Measurements from ENCODE around the gene NCDN. TPM values are rescaled to one million over a fixed set of nuclear protein-coding genes. Genes with fewer than 3 reads are reported as not detected.

NCDN gene
- total and polyA plus RNA-seq, 5 experiments from 2014 or later = 11.7 to 25.6 (median 18.1) TPM

DNA sequence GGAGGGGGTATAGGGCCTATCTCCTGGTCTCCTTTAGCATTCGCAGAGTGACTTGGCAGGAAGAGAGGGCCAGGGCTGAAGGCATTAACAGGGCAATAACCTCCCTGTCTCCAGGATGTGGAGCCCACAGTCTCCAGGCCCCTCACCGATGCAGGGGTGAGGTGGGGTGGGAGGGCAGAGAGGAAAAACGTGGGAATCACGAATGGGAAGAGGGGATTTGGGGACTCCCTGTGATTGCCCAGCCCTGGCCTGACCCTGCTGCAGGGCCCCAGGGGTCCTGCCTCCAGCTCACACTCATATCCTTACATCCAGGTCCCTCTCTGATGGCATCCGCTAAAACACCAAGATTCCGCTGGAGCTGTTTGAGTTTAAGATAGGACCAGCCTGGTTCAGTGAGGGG lies 30.1 kb downstream of the NCDN start:
- DNase-seq = no peak
- POLR2A ChIA-PET = no interaction called here
- no peak overlapping the region for H3K27ac Mint-ChIP-seq
- no peak for ATAC-seq
- peaks cover 0 to 7% (median 5%) of the 10 kb centered on the region in 3 donors for H3K36me3 Mint-ChIP-seq
- no peaks in the 10 kb centered on the region for H3K27me3 Mint-ChIP-seq
- H3K4me3 Mint-ChIP-seq = no peak overlapping the region
- no peaks in the 10 kb centered on the region for H3K9me3 Mint-ChIP-seq
- H3K4me1 Mint-ChIP-seq = peaks cover 2 to 10% (median 4%) of the 10 kb centered on the region in 4 donors

GRCh38 chr1:35588197-35588910 lies 30.8 kb downstream of the NCDN start:
- Mint-ChIP-seq H3K36me3 (peaks cover 0 to 5% (median 5%) of the 10 kb centered on the region in 3 donors), H3K4me3 (no peak overlapping the region), H3K27me3 (no peaks in the 10 kb centered on the region), H3K9me3 (no peaks in the 10 kb centered on the region), H3K27ac (peak overlapping the region in 1 of 10 donors; percentile 8), H3K4me1 (peaks cover 6 to 12% (median 9%) of the 10 kb centered on the region in 4 donors)
- POLR2A ChIA-PET = no interaction called here
- DNase-seq (no peak), ATAC-seq (no peak)

- Mint-ChIP-seq H3K4me3 (no peak overlapping the region), H3K27ac (peak overlapping the region in 4 of 10 donors; percentile 9 to 90 (median 47)), H3K27me3 (no peaks in the 10 kb centered on the region), H3K9me3 (no peaks in the 10 kb centered on the region), H3K4me1 (peaks cover 6 to 13% (median 10%) of the 10 kb centered on the region in 4 donors), H3K36me3 (peaks cover 0 to 5% (median 5%) of the 10 kb centered on the region in 3 donors)
- ATAC-seq (no peak), DNase-seq (no peak)
- POLR2A ChIA-PET = interaction anchor here (0.5 kb wide), 1 partner anchor 127 kb away, joined by 3 read pairs; no protein-coding TSS in a partner anchor
These were observed 32.2 kb downstream of the NCDN start for GRCh38 chr1:35589516-35590427.

GRCh38 chr1:35590476-35591040 lies 33.0 kb downstream of the NCDN start:
- ATAC-seq = no peak
- no peaks in the 10 kb centered on the region for H3K9me3 Mint-ChIP-seq
- H3K4me3 Mint-ChIP-seq = no peak overlapping the region
- POLR2A ChIA-PET = no interaction called here
- H3K27ac Mint-ChIP-seq = no peak overlapping the region
- H3K36me3 Mint-ChIP-seq = peaks cover 0 to 5% (median 5%) of the 10 kb centered on the region in 3 donors
- no peaks in the 10 kb centered on the region for H3K27me3 Mint-ChIP-seq
- H3K4me1 Mint-ChIP-seq = peaks cover 6 to 13% (median 10%) of the 10 kb centered on the region in 4 donors
- no peak for DNase-seq

GRCh38 chr1:35591211-35591610 lies 33.6 kb downstream of the NCDN start:
- Mint-ChIP-seq H3K9me3 (no peaks in the 10 kb centered on the region), H3K27ac (peak overlapping the region in 3 of 10 donors; percentile 52 to 81 (median 77)), H3K4me1 (peaks cover 6 to 13% (median 10%) of the 10 kb centered on the region in 4 donors), H3K27me3 (no peaks in the 10 kb centered on the region), H3K4me3 (peak overlapping the region in 1 of 10 donors; percentile 12), H3K36me3 (peaks cover 0 to 5% (median 5%) of the 10 kb centered on the region in 3 donors)
- POLR2A ChIA-PET = no interaction called here
- no peak for DNase-seq
- no peak for ATAC-seq

- POLR2A ChIA-PET = no interaction called here
- no peak overlapping the region for H3K4me3 Mint-ChIP-seq
- peaks cover 6 to 17% (median 12%) of the 10 kb centered on the region in 4 donors for H3K4me1 Mint-ChIP-seq
- H3K36me3 Mint-ChIP-seq = peaks cover 0 to 7% (median 5%) of the 10 kb centered on the region in 3 donors
- H3K9me3 Mint-ChIP-seq = no peaks in the 10 kb centered on the region
- DNase-seq (no peak), ATAC-seq (peak in 1 of 2 donors; percentile 35)
- H3K27me3 Mint-ChIP-seq = no peaks in the 10 kb centered on the region
- peak overlapping the region in 8 of 10 donors; percentile 6 to 63 (median 29) for H3K27ac Mint-ChIP-seq
These were observed 35.6 kb downstream of the NCDN start for GRCh38 chr1:35592991-35593769.

DNA sequence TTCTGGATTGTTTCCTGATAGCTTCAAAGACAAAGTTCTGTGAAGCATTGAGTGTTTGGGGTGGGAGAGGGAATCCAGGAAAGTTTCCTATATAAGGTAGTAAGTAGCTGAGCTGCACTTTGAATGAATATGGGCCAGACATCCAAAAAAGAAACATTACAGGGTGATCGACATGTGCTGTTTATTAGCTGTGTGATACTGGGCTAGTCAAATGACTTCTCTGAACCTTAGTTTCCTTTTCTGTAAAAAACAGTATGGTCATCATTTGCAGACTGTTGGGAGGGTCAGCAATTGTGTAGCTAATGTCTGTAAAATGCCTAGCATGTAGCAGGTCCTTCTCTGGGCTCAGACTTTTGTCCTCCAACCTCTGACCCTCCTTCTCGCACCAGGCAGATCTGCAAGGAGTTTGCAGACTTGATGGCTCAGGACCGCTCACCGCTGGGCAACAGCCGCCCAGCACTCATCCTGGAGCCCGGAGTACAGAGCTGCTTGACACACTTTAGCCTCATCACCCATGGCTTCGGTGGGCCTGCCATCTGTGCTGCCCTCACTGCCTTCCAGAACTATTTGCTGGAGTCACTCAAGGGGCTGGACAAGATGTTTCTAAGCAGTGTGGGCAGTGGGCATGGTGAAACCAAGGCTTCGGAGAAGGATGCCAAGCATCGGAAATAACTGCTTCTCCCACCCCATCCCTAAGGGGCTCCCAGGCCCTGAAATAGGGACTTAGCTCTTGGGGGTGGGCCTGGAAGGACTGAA lies 36.6 kb downstream of the NCDN start:
- Mint-ChIP-seq H3K4me1 (peaks cover 6 to 15% (median 12%) of the 10 kb centered on the region in 4 donors), H3K4me3 (no peak overlapping the region)

DNA sequence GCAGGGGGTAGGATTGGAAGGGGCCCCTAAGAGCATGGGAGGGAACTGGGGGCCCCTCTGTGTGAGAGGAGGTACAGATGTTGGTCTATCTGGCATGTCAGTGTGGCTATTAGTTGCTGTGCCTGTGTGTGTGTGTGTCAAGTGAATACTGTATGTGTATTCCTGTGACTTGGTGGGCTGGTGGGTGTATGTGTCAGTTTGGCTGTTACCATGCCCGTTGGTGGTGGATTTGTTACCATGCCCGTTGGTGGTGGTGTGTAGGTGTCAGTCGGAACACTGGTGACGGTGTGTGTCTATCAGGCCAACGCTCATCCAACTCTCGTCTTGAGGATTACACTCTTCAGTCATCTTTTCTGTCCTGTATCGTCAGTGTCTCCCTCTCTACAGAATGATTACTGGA lies 38.1 kb downstream of the NCDN start:
- Mint-ChIP-seq H3K9me3 (no peaks in the 10 kb centered on the region), H3K4me3 (no peak overlapping the region), H3K4me1 (peaks cover 6 to 15% (median 10%) of the 10 kb centered on the region in 4 donors), H3K27me3 (no peaks in the 10 kb centered on the region), H3K27ac (peak overlapping the region in 3 of 10 donors; percentile 21 to 47 (median 30)), H3K36me3 (peaks cover 0 to 20% (median 5%) of the 10 kb centered on the region in 3 donors)
- DNase-seq (no peak), ATAC-seq (no peak)
- POLR2A ChIA-PET = no interaction called here

More for the DNA sequence above, 36.6 kb downstream of the NCDN start:
- no peak for ATAC-seq
- POLR2A ChIA-PET = no interaction called here
- Mint-ChIP-seq H3K9me3 (no peaks in the 10 kb centered on the region), H3K27ac (peak overlapping the region in 3 of 10 donors; percentile 2 to 83 (median 67)), H3K36me3 (peaks cover 0 to 11% (median 5%) of the 10 kb centered on the region in 3 donors), H3K27me3 (no peaks in the 10 kb centered on the region)
- DNase-seq = no peak

- Mint-ChIP-seq H3K27me3 (no peaks in the 10 kb centered on the region), H3K9me3 (no peaks in the 10 kb centered on the region), H3K4me3 (no peak overlapping the region), H3K36me3 (peaks cover 0 to 29% (median under 1%) of the 10 kb centered on the region in 3 donors), H3K27ac (no peak overlapping the region), H3K4me1 (peaks cover 2 to 10% (median 5%) of the 10 kb centered on the region in 4 donors)
- DNase-seq (no peak), ATAC-seq (no peak)
- POLR2A ChIA-PET = no interaction called here
These were observed 40.3 kb downstream of the NCDN start for GRCh38 chr1:35597870-35598269.

DNA sequence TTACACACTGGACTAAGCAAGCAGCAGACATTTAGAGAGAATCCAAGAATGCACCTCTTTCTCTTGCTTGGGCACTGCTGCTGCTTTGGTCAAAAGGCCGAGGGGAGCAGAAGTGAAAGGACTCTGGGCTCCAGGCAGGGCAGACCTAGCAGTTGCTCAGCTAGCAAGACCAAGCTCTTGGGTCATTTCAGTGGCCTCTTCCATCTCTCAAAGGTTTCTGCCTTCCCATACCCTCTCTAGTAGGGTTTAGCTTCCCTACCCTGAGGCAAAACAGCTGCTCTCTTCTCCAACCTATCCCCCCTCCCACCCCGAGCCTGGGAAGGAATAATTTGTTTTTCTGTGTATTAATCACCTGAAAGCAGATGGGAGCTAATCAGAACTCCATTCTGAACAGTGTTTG lies 41.3 kb downstream of the NCDN start:
- H3K27ac Mint-ChIP-seq = peak overlapping the region in 2 of 10 donors; percentile 17 to 18
- H3K4me1 Mint-ChIP-seq = peaks cover 0 to 5% (median 1%) of the 10 kb centered on the region in 4 donors
- no peak overlapping the region for H3K4me3 Mint-ChIP-seq
- no peaks in the 10 kb centered on the region for H3K9me3 Mint-ChIP-seq
- ATAC-seq (no peak), DNase-seq (no peak)
- POLR2A ChIA-PET = no interaction called here
- no peaks in the 10 kb centered on the region for H3K27me3 Mint-ChIP-seq
- peaks cover 0 to 39% (median 8%) of the 10 kb centered on the region in 3 donors for H3K36me3 Mint-ChIP-seq

DNA sequence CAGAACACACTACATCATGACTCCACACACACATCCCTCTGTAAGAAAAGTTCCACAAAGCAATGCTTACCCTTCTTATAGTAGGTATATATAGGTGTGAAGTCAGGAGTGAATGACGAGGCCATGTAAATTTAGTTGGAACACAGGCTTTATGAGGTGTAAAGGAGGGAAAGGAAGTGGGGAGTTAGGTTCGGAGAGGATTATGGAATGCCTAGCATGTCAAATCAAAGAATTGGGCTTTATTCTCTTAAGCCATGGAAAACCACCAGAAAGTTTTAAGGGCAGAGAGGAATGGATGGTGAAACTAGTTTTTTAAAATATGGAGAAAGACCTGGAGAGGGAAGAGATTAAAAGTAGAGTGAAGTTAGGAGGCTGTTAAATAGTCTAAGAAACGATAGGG lies 41.8 kb downstream of the NCDN start:
- ATAC-seq (no peak), DNase-seq (no peak)
- POLR2A ChIA-PET = no interaction called here
- H3K27me3 Mint-ChIP-seq = no peaks in the 10 kb centered on the region
- H3K36me3 Mint-ChIP-seq = peaks cover 0 to 44% (median 11%) of the 10 kb centered on the region in 3 donors
- H3K27ac Mint-ChIP-seq = peak overlapping the region in 2 of 10 donors; percentile 17 to 51
- peaks cover 0 to 8% (median 1%) of the 10 kb centered on the region in 4 donors for H3K4me1 Mint-ChIP-seq
- H3K9me3 Mint-ChIP-seq = no peaks in the 10 kb centered on the region
- H3K4me3 Mint-ChIP-seq = no peak overlapping the region
